ENCODE results near the gene PROSER2. TPM values are rescaled to one million over a fixed set of nuclear protein-coding genes. Genes with fewer than 3 reads are reported as not detected.
"Not testable (repeated sequence)": the region's sequence is repeated elsewhere in the genome, so short reads cannot be mapped to it uniquely, and the experiment has no call there.

Gene PROSER2
- total RNA-seq, 2 donors from 2014 or later, result 24.7 to 39.9 TPM

- 72% methylated on average over 8 of the region's 8 CpGs for WGBS
- H3K4me3 ChIP-seq, result no peak overlapping the region
- DNase-seq (ENCODE audit: low spot score), result no peak
- no peaks in the 10 kb centered on the region for H3K27me3 ChIP-seq (replicated peaks; ENCODE audit: insufficient read depth)
- no peaks in the 10 kb centered on the region for H3K36me3 ChIP-seq
- intact Hi-C loops (cut with DNase I), result no loop called here
- no peaks in the 10 kb centered on the region for H3K9me3 ChIP-seq
- H3K4me1 ChIP-seq (replicated peaks), result no peaks in the 10 kb centered on the region
- TF ChIP-seq CTCF (IDR thresholded peaks at IDR 0.05) (no peak), POLR2AphosphoS5 (IDR thresholded peaks at IDR 0.05) (no peak), POLR2A (IDR thresholded peaks at IDR 0.05) (no peak)
- no peak overlapping the region for H3K27ac ChIP-seq
Measured at GRCh38 chr10:11846542-11846941, 23.4 kb downstream of the PROSER2 start.

- Histone ChIP-seq H3K27ac (no peak overlapping the region), H3K36me3 (no peaks in the 10 kb centered on the region), H3K9me3 (no peaks in the 10 kb centered on the region), H3K4me1 (replicated peaks) (no peaks in the 10 kb centered on the region), H3K27me3 (replicated peaks; ENCODE audit: insufficient read depth) (no peaks in the 10 kb centered on the region), H3K4me3 (no peak overlapping the region)
- TF ChIP-seq CTCF (IDR thresholded peaks at IDR 0.05), result no peak
- TF ChIP-seq POLR2AphosphoS5 (IDR thresholded peaks at IDR 0.05), result no peak
- TF ChIP-seq POLR2A (IDR thresholded peaks at IDR 0.05), result no peak
- intact Hi-C loops (cut with DNase I), result no loop called here
- no peak for DNase-seq (ENCODE audit: low spot score)
- 100% methylated on average over 1 of the region's 1 CpG for WGBS
Measured at GRCh38 chr10:11849277-11849676, 26.1 kb downstream of the PROSER2 start.

- intact Hi-C loops (cut with DNase I), result no loop called here
- WGBS, result 73% methylated on average over 8 of the region's 8 CpGs
- H3K36me3 ChIP-seq, result no peaks in the 10 kb centered on the region
- H3K27ac ChIP-seq, result no peak overlapping the region
- DNase-seq (ENCODE audit: low spot score), result no peak
- no peaks in the 10 kb centered on the region for H3K4me1 ChIP-seq (replicated peaks)
- TF ChIP-seq POLR2AphosphoS5 (IDR thresholded peaks at IDR 0.05) (no peak), POLR2A (IDR thresholded peaks at IDR 0.05) (no peak), CTCF (IDR thresholded peaks at IDR 0.05) (no peak)
- no peak overlapping the region for H3K4me3 ChIP-seq
- no peaks in the 10 kb centered on the region for H3K27me3 ChIP-seq (replicated peaks; ENCODE audit: insufficient read depth)
- no peaks in the 10 kb centered on the region for H3K9me3 ChIP-seq
Measured at GRCh38 chr10:11849911-11850310, 26.8 kb downstream of the PROSER2 start.

- TF ChIP-seq POLR2A (IDR thresholded peaks at IDR 0.05) (no peak), POLR2AphosphoS5 (IDR thresholded peaks at IDR 0.05) (no peak), CTCF (IDR thresholded peaks at IDR 0.05) (no peak)
- DNase-seq (ENCODE audit: low spot score), result no peak
- intact Hi-C loops (cut with DNase I), result no loop called here
- H3K36me3 ChIP-seq, result no peaks in the 10 kb centered on the region
- H3K4me1 ChIP-seq (replicated peaks), result no peaks in the 10 kb centered on the region
- H3K9me3 ChIP-seq, result no peaks in the 10 kb centered on the region
- no peaks in the 10 kb centered on the region for H3K27me3 ChIP-seq (replicated peaks; ENCODE audit: insufficient read depth)
- H3K4me3 ChIP-seq, result no peak overlapping the region
- WGBS, result 90% methylated on average over 13 of the region's 13 CpGs
- no peak overlapping the region for H3K27ac ChIP-seq
Measured at GRCh38 chr10:11851910-11852309, 28.8 kb downstream of the PROSER2 start.

GRCh38 chr10:11852637-11853036, 29.5 kb downstream of the PROSER2 start:
- H3K4me3 ChIP-seq; intact Hi-C loops (cut with DNase I): not testable (repeated sequence)
- WGBS, result 95% methylated on average over 13 of the region's 13 CpGs

More at GRCh38 chr10:11852637-11853036, 29.5 kb downstream of the PROSER2 start:
- H3K27ac ChIP-seq; H3K9me3 ChIP-seq; DNase-seq (ENCODE audit: low spot score); H3K4me1 ChIP-seq (replicated peaks); H3K27me3 ChIP-seq (replicated peaks; ENCODE audit: insufficient read depth); H3K36me3 ChIP-seq: not testable (repeated sequence)
